Skeletal muscle tissue (tissue), 4 donors: ENCODE measurements around the gene RPL13. TPM values are rescaled to one million over a fixed set of nuclear protein-coding genes. Genes with fewer than 3 reads are reported as not detected.
"Not testable (repeated sequence)": the region's sequence is repeated elsewhere in the genome, so short reads cannot be mapped to it uniquely, and the experiment has no call there.

Source experiments
- H3K27ac ChIP-seq: one replicate; pipeline ENCODE4 v1.7.0; 2013; ENCODE audit warnings: mild to moderate bottlenecking, low read depth, low read length, inconsistent platforms
- H3K27me3 ChIP-seq, 3 donors: one replicate each; pipeline ENCODE4 v1.7.0; 2013; ENCODE audit warnings: low read length in 3 of 3; ENCODE audit not compliant: control insufficient read depth in 3 of 3, insufficient read depth in 3 of 3
- H3K36me3 ChIP-seq, 3 donors: one replicate each; pipeline ENCODE4 v1.7.0; 2013; ENCODE audit warnings: low read length in 3 of 3; ENCODE audit not compliant: control insufficient read depth in 3 of 3, insufficient read depth in 3 of 3
- H3K4me1 ChIP-seq, 3 donors: one replicate each; pipeline ENCODE4 v1.7.0; 2013; ENCODE audit warnings: low read length in 3 of 3, mild to moderate bottlenecking in 3 of 3; ENCODE audit not compliant: control insufficient read depth in 3 of 3, insufficient read depth in 3 of 3
- H3K4me3 ChIP-seq, 3 donors: one replicate each; pipeline ENCODE4 v1.7.0; 2013; ENCODE audit warnings: low read length in 3 of 3
- H3K9ac ChIP-seq, 3 donors: one replicate each; pipeline ENCODE4 v1.7.0; 2013; ENCODE audit warnings: low read length in 3 of 3, mild to moderate bottlenecking in 3 of 3, moderate library complexity in 2 of 3, low read depth in 1 of 3
- H3K9me3 ChIP-seq, 3 donors: one replicate each; pipeline ENCODE4 v1.7.0; 2013; ENCODE audit warnings: low read length in 3 of 3; ENCODE audit not compliant: control insufficient read depth in 3 of 3
- total RNA-seq: library from RNA; depleted of rRNA; stranded (reverse); fragments of >200 nt; gene quantifications from one replicate; pipeline ENCODE4 v1.2.3, GENCODE V29; 2014
- donor health status: Osteomylitis.

The RPL13 gene
- total RNA-seq, 1 donor from 2014 or later: 2,337 TPM

GRCh38 chr16:89569506-89570341, 9.2 kb downstream of the RPL13 start:
- Histone ChIP-seq H3K9ac (no peak overlapping the region), H3K4me3 (no peak overlapping the region), H3K27me3 (peaks cover 44 to 54% (median 47%) of the 10 kb centered on the region in 3 donors), H3K4me1 (peaks cover 17 to 21% (median 20%) of the 10 kb centered on the region in 3 donors), H3K36me3 (peaks cover 3% of the 10 kb centered on the region in 3 donors), H3K27ac (no peak overlapping the region), H3K9me3 (no peaks in the 10 kb centered on the region)

GRCh38 chr16:89570342-89570923, 10.0 kb downstream of the RPL13 start:
- Histone ChIP-seq H3K4me1 (peaks cover 13 to 15% (median 15%) of the 10 kb centered on the region in 3 donors), H3K36me3 (no peaks in the 10 kb centered on the region), H3K9ac (no peak overlapping the region), H3K4me3 (no peak overlapping the region), H3K27ac (no peak overlapping the region), H3K9me3 (no peaks in the 10 kb centered on the region), H3K27me3 (peaks cover 46 to 60% (median 53%) of the 10 kb centered on the region in 3 donors)

DNA sequence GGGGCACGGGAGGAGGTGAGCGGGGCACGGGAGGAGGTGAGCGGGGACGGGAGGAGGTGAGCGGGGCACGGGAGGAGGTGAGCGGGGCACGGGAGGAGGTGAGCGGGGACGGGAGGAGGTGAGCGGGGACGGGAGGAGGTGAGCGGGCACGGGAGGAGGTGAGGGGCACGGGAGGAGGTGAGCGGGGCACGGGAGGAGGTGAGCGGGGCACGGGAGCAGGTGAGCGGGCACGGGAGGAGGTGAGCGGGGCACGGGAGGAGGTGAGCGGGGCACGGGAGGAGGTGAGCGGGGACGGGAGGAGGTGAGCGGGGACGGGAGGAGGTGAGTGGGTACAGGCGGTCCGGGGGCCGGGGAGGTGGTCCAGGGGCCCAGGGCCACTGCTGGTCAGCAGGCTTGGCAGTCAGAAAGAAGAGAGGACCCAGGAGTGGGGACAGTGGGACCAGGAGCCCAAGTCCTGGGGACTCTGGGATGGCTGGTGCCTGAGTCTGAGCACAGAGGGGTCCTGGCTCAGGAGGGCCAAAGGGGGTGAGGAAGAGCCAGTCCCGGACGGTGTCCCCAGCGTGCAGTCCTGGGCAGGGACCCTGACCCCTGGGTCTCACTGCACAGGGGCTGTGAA, 10.6 kb downstream of the RPL13 start:
- H3K27ac ChIP-seq, H3K4me1 ChIP-seq, H3K4me3 ChIP-seq, H3K9me3 ChIP-seq, H3K36me3 ChIP-seq, H3K9ac ChIP-seq: not testable (repeated sequence)
- peaks cover 46 to 65% (median 59%) of the 10 kb centered on the region in 3 donors for H3K27me3 ChIP-seq

- Histone ChIP-seq H3K27me3 (peaks cover 46 to 69% (median 63%) of the 10 kb centered on the region in 3 donors), H3K4me3 (no peak overlapping the region), H3K9ac (no peak overlapping the region), H3K9me3 (no peaks in the 10 kb centered on the region), H3K36me3 (no peaks in the 10 kb centered on the region), H3K27ac (no peak overlapping the region), H3K4me1 (peaks cover 5 to 7% (median 5%) of the 10 kb centered on the region in 3 donors)
Observed at GRCh38 chr16:89571636-89572035, 11.2 kb downstream of the RPL13 start.

- no peak overlapping the region for H3K9ac ChIP-seq
- H3K36me3 ChIP-seq: no peaks in the 10 kb centered on the region
- H3K4me3 ChIP-seq: no peak overlapping the region
- peaks cover 49 to 73% (median 65%) of the 10 kb centered on the region in 3 donors for H3K27me3 ChIP-seq
- H3K4me1 ChIP-seq: peaks cover 5 to 7% (median 5%) of the 10 kb centered on the region in 3 donors
- no peak overlapping the region for H3K27ac ChIP-seq
- H3K9me3 ChIP-seq: no peaks in the 10 kb centered on the region
Observed at GRCh38 chr16:89572073-89572484, 11.6 kb downstream of the RPL13 start.

DNA sequence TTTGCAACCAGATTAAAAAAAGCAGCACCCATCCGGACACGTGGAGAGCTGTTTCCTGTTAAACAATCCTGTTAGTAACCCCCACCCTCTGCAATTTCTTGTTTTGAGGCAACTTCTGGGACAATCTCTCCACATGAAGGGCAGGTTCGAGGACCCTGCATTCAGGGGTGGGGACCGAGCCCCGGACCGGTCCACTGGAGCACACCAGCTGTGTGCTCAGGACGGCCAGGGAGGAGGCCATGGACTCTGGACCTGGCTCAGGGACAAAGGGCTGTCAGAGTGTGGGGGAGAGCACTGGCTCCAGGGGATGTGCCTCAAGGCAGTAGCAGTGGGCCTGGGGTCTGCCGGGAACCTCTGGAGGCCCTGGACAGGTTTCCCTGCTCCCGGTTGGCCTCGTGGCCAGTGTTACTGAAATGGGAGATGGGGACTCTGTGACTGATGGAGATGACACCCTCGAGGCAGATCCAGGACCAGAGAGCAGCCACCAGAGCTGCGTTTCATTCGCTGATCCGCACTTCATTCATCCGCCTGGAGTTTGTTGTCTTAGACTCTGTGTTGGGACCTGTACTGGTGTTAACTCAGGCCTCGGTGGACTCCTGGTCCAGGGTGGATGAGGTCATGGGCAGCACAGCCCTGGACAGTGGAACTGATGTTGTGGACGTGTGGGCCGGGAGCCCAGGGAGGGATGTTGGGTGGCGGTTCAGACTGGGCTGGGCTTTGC, 12.2 kb downstream of the RPL13 start:
- no peak overlapping the region for H3K27ac ChIP-seq
- H3K4me1 ChIP-seq: peaks cover 5 to 7% (median 5%) of the 10 kb centered on the region in 3 donors
- no peak overlapping the region for H3K9ac ChIP-seq
- H3K4me3 ChIP-seq: no peak overlapping the region
- no peaks in the 10 kb centered on the region for H3K9me3 ChIP-seq
- no peaks in the 10 kb centered on the region for H3K36me3 ChIP-seq
- peaks cover 55 to 79% (median 71%) of the 10 kb centered on the region in 3 donors for H3K27me3 ChIP-seq

DNA sequence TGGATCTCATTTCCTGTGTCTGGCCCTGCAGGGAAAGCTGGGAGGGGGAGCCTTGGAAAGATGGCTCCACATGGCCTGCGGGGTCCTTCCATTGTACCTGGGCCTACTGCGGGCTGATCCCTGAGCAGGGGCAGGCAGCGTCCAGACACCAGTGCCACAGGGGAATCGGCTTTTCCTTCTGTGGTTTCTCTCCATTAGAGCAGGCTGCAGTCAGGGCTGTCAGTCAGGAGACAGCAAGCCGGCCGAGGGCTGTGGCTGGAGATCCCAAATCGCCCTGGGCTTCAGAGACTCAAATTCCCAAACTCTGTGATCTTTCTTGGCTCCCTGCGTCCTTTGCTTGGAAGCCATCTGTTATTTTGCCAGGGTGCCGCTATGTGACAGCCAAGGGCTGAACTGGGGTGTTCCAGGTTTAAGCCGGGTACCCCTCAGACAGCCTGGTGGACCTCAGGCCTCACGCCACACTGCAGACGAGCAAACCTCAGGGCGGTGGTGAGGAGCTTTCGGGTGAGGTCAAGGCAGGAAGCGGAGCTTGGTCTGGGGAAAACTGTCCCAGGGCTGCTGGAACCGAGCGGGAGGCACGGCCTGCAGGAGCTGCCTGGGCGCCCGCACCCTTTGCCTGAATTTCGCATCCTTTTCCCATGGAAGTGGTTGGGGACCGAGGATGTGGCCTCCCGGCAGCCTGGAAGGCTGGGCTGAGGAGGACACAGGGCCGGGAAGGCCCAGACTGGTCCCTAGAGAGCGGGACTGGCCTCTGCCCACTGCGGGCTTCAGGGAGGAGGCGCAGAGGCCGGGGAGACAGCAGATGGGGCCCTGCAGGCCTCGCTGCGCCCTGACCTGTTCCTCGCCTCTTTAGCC, 13.6 kb downstream of the RPL13 start:
- Histone ChIP-seq H3K4me1 (peaks cover 5 to 7% (median 5%) of the 10 kb centered on the region in 3 donors), H3K36me3 (no peaks in the 10 kb centered on the region), H3K27ac (no peak overlapping the region), H3K9me3 (no peaks in the 10 kb centered on the region), H3K27me3 (peaks cover 55 to 76% (median 71%) of the 10 kb centered on the region in 3 donors), H3K9ac (peak overlapping the region in 1 of 3 donors; percentile 45), H3K4me3 (no peak overlapping the region)

DNA sequence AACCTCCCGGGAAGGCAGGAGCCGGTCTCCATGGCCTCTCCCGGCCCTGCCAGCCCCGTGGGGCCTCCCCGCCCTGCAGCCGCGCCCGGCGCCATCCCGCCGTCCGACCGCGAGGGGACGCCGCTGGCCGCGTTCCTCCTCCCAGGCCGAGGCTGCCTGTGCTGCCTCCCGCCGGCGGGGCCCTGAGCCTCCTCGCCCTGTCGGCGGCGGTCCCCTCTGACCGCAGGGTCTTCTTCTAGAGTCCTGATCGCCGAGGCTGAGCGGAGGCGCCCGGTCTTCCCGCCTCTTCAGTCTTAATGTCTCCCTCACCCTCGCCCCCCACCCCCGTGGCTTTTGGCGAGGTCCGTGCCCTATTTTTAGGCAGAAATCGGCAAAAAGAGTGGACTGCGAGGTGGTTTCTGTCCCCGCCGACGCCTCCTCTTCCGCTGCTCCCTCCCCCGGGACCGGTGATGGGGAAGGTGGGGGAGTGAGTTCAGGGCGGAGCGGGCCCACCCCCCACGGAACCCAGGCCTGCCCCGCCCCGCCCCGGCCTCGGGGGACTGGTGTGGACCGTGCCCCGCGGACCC, 14.3 kb downstream of the RPL13 start:
- H3K4me1 ChIP-seq: peaks cover 5 to 7% (median 5%) of the 10 kb centered on the region in 3 donors
- peaks cover 51 to 69% (median 64%) of the 10 kb centered on the region in 3 donors for H3K27me3 ChIP-seq
- H3K27ac ChIP-seq: no peak overlapping the region
- H3K9ac ChIP-seq: peak overlapping the region in 1 of 3 donors; percentile 45
- no peaks in the 10 kb centered on the region for H3K9me3 ChIP-seq
- no peaks in the 10 kb centered on the region for H3K36me3 ChIP-seq
- no peak overlapping the region for H3K4me3 ChIP-seq
